AG08396 (cell line): ENCODE results near the gene USP33.
"Not testable (repeated sequence)": the region's sequence is repeated elsewhere in the genome, so short reads cannot be mapped to it uniquely, and the experiment has no call there.

Experiments used
- DNase-seq: peaks from one replicate; pipeline ENCODE4 v3.0.0; 2012; ENCODE audit warnings: low spot score, mixed read lengths

Gene USP33

DNA sequence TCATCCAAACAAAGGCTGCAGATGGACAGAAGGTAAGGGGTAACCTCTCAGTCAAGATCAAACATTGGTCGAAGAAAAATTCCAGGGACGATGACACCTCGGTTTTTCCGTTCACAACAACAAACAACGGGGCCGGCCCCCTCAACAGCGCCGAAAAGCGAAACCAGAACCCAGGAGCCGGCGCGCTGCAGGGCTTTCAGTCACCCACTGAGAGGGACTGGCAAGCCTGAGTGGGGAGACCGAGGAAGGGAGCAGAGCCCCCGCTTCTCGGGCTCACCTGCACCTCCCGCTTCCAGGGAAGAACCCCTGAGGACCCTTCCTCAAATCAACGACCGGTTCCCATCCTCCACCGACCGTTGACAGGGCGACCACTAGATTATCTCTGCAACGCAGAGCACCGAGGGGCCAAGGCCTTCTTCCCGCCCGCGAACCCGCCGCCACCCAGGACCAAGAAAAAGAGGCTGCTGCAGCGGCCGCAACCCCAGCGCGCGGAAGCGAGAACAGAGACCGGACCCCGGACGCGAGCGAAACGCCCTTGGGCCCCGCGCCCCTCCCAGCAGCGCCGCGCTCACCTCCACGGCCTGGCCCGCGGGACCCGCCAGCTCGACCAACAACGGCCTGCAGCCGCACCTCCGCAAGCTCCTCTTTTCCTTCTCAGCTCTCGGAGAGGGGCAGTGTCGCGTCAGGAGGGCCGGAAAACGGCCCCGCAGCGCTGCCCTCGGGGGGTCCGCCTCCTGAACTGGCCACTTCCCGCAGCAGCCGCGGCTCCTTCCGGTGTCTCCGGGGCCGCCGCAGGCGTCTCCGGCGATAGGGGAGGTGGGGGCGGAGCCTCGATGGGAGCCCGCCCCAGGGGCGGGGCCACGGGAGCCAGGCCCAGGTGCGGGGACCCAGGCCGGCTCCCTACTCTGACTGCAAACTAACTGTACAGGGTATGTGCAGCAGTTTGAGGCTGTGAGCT, at the start of gene USP33:
TSS of gene USP33 (minus strand) at position 782 of the 958 bp plus-strand sequence. CDS start 18,155 bp downstream, outside the sequence.
- DNase-seq: peak; percentile 91

DNA sequence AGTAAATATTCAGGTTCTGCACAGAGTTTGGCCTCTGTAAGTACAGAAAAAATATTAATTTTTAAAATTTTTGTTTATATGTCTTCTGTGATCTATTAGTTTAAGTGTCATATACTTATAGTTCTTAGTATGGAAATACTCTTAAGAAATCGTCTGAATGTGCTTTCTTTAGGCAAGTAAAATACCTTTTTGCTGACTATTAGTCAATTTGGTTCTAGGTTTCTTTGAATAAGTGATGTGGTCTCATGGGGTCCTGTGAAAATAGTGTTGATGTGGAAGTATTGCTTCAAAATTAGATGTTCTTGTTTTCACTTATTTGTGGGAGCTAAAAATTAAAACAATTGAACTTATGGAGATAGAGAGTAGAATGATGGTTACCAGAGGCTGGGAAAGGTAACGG, 43.7 kb upstream of the USP33 start:
- no peak for DNase-seq

DNA sequence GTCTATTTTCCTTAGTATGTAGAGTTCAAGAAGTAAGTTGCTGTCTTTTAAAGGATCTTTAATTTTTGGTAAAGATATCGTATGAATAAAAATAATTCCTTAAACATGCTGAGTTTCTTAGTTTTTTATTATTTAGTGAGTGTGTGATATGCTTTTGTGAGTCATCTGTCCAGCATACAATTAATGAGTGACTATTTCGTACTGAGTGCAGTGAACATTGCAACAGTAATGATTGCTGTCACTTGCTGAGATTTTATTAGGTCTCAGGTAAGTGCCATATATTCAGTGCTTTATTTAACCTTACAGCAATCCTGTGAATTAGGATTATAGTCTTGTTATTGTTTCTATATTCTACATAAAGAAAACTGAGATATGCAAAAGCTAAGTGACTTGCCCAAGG, 42.4 kb upstream of the USP33 start:
- DNase-seq: no peak

DNA sequence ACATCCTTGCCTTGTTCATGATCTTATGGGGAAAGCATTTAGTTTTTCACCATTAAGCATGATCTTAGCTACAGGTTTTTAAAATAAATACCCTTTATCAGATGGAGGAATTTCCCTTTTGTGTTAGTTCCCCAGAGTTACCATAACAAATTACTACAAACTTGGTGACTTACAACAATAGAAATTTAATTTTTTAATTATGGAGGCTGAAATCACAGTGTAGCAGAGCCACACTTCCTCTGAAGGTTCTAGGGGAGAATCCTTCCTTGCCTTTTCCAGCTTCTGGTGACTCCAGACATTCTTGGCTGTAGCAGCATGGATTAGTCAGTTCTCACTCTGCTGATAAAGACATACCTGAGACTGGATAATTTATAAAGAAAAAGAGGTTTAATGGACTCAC, 38.3 kb upstream of the USP33 start:
- no peak for DNase-seq

DNA sequence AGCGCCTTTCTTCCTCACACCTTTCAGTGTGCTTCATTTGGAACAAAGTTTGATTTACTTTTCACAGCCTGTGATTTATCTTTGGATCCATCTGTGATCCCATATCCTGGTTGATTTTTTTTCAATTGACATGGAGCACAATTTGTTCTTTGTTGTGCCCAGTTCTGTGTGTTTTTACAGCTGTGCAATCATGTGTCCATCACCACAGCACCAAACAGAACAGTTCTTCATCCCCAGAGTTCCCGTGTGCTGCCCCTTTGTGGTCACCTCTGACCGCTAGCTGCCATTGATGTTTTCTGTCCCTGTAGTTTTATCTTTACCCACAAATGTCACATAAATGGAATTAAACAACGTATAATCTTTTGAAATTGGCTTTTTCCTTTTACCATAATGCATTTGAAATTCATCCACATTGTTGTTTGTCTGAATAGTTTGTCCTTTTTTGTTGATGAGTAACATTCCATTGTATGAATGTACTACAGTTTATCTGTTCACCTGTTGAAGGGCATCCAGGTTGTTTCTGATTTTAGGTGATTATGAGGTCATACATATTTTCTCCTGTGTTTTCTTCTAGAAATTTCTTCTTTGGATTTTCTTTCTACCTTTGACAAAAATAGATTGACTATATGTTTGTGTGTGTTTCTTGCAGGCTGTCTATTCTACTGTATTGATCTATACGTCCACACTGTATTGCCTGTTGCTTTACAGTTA, 37.2 kb upstream of the USP33 start:
- DNase-seq: no peak

DNA sequence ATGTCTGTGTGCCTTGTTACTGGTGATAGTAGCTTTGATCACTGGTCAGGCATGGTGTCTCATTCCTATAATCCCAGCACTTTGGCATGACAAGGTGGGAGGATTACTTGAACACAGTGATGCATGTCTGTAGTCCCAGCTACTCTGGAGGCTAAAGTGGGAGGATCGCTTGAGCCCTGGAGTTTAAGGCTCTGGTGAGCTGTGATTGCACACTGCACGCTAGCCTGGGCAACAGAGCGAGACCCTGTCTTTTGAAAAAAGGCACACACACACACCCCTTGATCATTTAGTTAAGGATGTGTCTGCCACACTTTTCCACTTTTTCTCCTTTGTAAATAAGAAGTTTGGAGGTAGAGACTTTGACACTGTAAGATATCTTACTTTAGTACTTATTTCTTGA, 34.9 kb upstream of the USP33 start:
- no peak for DNase-seq

DNA sequence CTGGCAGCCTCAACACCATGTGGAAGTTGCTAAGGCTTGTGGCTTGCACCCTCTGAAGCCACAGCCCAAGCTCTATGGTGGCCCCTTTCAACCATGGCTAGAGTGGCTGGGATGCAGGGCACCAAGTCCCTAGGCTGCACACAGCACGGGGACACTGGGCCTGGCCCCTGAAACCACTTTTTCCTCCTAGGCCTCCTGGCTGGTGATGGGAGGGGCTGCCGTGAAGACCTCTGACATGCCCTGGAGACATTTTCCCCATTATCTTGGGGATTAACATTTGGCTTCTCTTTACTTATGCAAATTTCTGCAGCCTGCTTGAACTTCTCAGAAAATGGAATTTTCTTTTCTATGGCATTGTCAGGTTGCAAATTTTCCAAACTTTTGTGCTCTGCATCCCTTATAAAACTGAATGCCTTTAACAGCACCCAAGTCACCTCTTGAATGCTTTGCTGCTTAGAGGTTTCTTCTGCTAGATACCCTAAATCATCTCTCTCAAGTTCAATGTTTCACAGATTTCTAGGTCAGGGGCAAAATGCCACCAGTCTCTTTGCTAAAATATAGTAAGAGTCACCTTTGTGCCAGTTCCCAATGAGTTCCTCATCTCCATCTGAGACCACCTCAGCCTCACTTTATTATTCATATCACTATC, 26.6 kb upstream of the USP33 start:
- not testable (repeated sequence) for DNase-seq

DNA sequence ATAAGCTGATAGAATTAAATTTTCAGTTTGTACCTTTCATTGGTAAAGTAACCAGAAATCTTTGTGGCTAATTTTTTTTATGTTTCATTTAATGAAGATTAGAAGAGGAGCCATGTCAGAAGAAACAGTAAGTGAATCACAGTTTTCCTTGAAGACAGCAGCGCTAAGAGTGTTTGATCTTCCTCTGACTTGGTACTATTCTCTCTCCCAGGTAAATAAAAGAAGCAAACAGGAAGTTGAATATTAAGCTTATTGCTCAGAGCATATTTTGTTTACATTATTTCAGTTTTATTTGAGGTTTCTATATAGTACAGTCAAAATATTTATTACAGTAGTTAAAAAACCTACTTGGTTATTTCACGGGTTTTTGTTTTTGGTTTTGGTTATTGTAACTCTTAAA, 23.5 kb upstream of the USP33 start:
- DNase-seq: no peak

DNA sequence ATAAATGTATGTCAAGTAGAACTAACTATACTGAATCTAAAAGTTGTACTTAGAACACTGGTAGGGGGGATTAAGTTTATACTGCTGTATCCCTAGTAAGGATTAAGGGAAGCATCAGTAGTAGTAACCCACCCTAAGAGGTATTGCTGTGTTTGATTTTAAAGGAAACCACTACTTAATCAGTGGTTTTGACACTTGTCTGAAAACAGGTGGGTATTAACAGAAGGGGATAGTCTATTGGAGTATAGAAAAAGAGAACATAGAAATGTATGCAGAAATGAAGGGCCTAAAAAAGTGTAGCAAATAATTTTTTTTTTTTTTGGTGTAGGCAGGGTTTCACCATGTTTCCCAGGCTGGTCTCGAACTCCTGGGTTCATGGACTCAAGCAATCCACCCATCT, 22.0 kb upstream of the USP33 start:
- DNase-seq: no peak

DNA sequence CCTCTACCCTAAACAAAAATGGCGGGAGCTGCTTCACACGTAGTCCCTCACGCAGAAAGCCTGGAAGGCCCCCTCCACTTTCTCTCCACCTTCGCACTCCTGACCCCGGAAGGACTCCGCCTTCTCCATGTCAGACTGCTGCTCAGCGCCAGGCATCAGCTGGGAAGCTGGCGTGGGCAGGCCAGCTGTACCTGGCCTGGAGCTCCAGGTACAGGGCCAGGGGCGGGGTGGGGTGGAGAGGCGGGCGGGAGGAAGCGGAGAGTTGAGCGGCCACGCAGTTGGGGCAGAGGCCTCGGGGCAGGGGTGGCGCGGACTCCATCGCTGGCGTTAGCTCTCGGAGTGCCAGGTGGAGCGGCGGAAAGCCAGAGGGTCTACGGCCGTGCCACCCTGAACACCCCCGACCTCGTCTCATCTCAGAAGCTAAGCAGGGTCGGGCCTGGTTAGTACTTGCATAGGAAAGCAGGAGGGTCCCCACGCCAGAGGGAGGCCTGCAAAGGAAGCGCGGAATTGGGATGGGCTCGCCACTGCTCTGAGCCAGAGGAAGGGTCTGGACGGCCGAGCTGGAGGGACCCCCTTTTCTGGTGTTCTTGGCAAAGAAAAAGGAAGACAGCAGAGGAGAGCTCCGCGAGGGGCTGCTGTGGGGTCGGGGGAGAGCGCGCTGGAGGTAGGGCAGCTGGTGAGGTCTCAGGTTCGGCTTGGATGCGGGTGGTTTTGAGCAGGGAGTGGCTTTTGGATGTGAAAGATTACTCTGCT, 20.1 kb upstream of the USP33 start, which contains the start of gene MIGA1:
TSS of gene MIGA1 (plus strand) at position 121 of the 753 bp plus-strand sequence. CDS start 3,604 bp downstream, outside the sequence.
- peak; percentile 85 for DNase-seq

DNA sequence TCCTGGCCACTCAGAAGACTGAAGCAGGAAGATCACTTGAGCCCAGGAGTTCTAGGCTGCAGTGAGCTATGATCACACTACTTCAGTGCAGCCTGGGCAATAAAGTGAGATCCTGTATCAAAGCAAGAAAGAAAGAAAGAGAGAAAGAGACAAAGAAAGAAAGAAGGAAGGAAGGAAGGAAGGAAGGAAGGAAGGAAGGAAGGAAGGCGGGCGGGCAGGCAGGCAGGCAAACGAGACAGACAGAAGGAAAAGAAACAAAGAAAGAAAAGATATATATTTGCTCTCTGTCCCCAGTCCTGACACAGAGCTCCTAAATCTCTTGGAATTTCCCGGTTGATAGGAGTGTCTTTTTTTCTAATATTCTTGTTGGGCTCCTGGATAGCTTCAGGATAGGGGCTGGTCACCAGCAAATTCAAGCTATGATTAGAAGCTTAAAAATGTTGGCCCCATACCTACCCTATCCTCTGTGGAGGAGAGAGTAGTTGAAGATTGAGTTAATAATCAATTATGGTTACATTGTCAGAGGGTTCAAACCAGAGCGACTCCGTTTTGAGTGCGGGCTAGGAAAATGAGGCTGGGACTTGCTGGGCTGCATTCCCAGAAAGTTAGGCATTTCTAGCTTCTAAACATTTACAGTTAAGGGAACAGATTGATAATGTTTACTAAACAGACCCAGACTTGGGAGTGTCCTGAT, 16.5 kb upstream of the USP33 start:
- DNase-seq: no peak

DNA sequence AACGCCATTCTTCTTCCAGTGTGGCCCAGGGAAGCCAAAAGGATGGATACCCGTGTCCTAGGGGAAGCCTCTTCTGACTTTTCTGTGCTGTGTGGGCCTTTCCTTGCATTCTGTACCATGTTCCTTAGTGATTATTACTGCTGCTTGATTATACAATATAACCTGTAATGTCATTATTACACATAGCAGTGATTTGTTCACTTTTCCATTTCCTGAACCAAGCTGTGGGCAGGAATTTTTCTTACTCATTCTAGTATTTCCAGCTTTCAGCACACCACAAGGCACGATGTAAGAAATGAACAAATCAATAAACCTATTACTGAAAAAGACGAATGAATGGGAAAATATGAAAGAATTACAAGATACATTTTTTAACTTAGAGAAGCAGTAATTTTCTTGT, 8.4 kb upstream of the USP33 start:
- no peak for DNase-seq

DNA sequence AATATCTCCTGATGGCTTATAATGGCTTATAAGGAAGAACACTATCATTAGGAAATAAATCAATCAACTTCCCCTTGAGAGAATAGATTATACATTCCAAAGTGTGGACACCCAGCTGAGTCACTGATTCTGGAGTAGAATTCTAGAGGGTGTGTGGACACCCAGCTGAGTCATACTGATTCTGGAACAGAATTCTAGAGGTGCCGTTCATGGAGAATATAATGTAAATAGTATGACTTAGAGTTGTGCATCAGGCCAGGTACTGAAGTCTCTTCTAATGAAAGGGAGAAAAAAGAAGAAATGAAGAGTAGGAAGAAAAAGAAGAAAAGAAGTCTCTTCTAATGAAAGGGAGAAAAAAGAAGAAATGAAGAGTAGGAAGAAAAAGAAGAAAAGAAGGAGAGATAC, 2.4 kb upstream of the USP33 start:
- peak; percentile 55 for DNase-seq

DNA sequence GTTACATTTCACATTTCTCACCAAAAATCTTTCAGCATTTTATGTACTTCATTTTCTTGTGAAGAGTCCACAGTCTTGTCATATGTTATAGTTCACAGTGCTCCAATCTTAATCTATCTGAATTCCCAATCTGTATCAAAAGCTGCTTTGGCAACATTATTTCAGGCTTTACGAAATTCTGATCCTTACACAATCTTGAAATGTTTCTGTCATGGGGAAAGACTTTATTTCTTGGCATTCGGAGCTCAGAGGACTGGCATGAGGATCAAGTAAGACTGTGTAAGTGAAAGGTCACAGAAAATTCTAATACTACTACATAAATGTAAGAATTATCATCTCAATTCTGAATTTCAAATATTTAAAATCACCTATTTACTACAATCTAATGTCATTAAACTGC, 2.0 kb downstream of the USP33 start:
- DNase-seq: peak; percentile 50

DNA sequence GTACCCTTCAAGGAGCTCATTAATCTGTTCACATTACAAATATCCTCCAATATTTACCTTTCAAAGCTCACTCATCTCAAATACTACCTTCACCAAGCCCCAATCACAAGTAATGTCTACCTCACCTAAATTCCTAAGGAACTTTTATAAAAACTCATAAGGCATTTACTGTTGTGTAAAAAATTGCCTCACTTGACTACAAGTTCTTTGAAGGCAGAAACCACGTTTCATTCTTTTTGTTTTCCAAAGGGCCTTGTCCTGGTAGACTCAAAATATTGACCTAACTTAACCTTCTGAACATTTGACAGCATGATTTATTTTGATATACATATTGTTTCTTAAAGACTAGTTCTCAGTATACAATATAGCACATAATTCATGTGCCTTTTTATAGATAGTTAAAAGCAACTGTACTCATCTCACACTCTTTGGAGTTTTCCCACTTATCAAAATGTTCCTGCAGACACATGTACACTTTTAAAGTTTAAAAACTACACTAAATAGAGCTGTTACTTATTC, 2.5 kb downstream of the USP33 start:
- DNase-seq: no peak

DNA sequence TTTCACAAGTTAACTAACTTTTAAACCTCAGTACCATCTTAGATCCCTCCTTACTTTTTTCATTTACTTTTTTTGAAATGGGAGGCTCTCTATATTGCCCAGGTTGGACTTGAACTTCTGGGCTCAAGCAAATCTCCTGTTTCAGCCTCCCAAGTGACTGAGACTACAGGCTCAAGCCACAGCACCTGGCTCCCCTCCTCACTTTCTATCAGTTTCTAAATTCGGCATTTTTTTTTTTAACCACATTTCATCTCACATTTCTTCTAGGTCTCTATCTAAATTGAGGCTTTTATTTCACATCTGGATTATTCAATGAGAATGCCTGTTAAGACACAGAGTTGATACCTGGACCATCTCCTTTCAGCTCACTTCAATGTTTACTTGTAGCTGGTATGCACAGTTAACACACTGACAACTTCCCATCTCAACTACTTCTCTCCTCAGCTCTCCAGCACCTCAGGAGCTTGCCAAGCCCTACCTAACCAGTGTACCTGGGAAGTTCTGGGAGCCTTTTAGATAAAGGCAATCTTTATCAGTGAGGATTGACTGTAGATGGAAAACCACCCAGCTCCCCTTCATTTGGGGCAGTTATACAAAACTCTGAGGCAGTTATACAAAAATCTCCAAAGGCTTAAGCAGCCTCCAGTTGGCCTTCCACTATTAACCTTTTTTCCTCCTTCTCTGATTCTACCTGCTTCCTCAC, 3.4 kb downstream of the USP33 start:
- DNase-seq: no peak

DNA sequence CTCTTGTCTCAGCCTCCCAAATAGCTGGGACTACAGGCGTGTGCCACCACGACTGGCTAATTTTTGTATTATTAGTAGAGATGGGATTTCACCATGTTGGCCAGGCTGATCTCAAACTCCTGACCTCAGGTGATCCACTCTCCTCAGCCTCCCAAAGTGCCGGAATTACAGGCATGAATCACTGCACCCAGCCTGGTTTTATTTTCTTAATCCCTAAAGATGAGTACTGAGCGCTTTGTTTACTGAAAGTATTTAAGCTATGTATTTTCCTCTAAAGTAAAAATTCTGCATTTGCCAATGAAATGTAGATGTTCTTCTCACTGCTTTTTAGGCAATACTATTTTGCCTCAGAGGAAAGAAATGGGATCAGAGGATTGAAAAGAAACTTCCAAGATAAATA, 10.2 kb downstream of the USP33 start:
- DNase-seq: not testable (repeated sequence)

DNA sequence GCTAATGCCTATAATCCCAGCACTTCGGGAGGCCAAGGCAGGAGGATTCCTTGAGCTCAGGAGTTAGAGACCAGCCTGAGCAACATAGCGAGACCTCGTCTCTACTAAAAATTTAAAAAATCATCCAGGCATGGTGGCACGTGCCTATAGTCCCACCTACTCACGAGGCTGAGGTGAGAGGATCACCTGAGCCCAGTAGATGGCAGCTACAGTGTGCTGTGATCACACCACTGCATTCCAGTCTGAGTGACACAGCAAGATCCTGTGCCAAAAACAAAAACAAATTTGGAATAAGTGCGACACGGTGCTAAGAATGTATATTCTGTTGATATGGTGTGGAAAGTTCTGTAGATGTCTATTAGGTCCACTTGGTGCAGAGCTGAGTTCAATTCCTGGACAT, 15.1 kb downstream of the USP33 start:
- no peak for DNase-seq

DNA sequence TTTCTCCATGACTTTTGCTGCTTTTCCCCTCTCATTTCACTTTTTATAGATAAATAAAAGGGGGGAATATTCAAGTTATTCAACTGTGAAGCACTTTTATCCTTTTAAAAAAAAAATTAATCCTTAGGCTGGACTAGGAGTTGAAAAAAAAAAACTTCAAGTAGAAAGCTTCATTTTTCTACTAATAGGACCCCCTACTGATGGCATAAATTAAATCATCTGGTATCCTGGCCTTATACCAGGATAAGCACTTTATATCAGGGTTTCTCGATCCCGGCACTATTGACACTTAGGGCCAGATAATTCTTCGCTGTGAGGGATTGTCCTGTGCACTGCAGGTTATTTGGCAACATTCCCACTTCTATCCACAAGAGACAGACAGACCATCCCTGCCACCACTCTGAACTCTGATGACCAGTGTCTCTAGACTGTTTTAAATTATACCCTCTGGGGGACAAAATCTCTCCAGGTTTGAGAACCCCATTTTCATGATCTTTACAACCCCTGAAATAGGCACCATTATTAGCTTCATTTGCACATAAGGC, 17.6 kb downstream of the USP33 start:
- DNase-seq: no peak

DNA sequence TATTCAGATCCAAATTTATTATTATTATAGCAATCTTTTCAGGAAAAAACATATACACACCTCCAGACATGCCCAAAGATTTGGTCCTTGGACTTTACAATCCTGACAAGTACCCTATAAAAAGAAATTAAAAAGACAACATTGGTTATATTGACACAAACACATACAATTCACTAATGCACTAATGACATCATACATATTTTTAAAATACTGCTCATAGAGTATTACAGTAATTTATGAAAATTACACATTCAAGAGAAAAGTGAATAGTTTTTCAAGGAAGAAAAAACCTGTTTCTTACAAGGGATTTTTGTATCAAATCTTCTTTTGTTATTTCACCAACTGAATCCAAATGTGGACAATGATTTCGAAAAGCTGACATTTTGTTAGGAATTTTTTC, 18.3 kb downstream of the USP33 start:
- DNase-seq: no peak
